Pancreas (tissue), 10 donors: Measurements from ENCODE around the gene KLHL26. TPM values are rescaled to one million over a fixed set of nuclear protein-coding genes. Genes with fewer than 3 reads are reported as not detected.

ENCODE experiments used
- ATAC-seq, 4 donors: fragments of 200-7000 bp; cut with Tn5 transposase; one replicate each; pipeline versions ENCODE4 v1.8.0 to v1.9.1; 2020; ENCODE audit warnings: mild to moderate bottlenecking in 4 of 4, moderate library complexity in 4 of 4
- DNase-seq, 6 donors: peaks; one replicate each; pipeline ENCODE4 v3.0.0-alpha.2; 2020
- FAIRE-seq: peaks from 2 replicates; lab custom pipeline; 2012; peaks lifted over from hg19 to GRCh38; lab: Jason Lieb, UNC
- H3K27ac ChIP-seq, 4 donors: fragments of 200-600 bp; sonication (generic); 1 replicate in 3 of 4; 2 replicates in 1 of 4; pipeline versions ENCODE4 v1.5.0 to v1.8.0; 2020
- H3K27me3 ChIP-seq, 4 donors: fragments of 200-600 bp; one replicate each; pipeline ENCODE4 v1.8.0; 2021
- H3K36me3 ChIP-seq, 3 donors: fragments of 200-600 bp; sonication (generic) in 1 of 3; one replicate each; pipeline versions ENCODE4 v1.5.0 to v1.8.0; 2020 to 2021
- H3K4me1 ChIP-seq, 3 donors: fragments of 200-600 bp; one replicate each; pipeline ENCODE4 v1.8.0; 2021
- H3K4me3 ChIP-seq, 4 donors: fragments of 200-600 bp; sonication (generic) in 2 of 4; one replicate each; pipeline versions ENCODE4 v1.5.0 to v1.8.0; 2020 to 2021
- H3K9me3 ChIP-seq, 4 donors: fragments of 200-600 bp; one replicate each; pipeline ENCODE4 v1.8.0; 2021
- WGBS, 2 donors: extraction: QIAGEN DNeasy Blood & Tissue Kit; methylation state at CpG; one replicate each; pipeline ENCODE4 v1.1.7; 2013; 5-methylcytosine and 5-hydroxymethylcytosine counted together
- intact Hi-C, 3 donors: fragments of 100-400 bp; cut with DNase I; formaldehyde crosslinking; loops; one replicate each; pipeline versions ENCODE4 v1.11.1 to v1.14.2; 2022
- polyA plus RNA-seq, 2 donors: library from polyadenylated mRNA; stranded (reverse); fragments of 200-250 nt; gene quantifications; one replicate each; pipeline ENCODE4 v1.2.3, GENCODE V29; 2013
- total RNA-seq, 6 donors: library from RNA; stranded (reverse); fragmentation: NEBNext Ultra II Directional in 4 of 6; extraction: Animal tissue kit (Norgen Biotek cat#: 25700) in 4 of 6; gene quantifications; one replicate each; pipeline versions ENCODE4 v1.2.1 to v1.2.4, GENCODE V29; 2021 to 2023
- TF ChIP-seq, protein P1 (sequence below), 4 donors: fragments of 200-600 bp; sonication (generic) in 3 of 4; IDR thresholded peaks; one replicate each; pipeline versions ENCODE4 v1.5.0 to v1.8.0; 2021; ENCODE audit warnings: antibody characterized with exemption in 4 of 4
- donor health status: healthy with polysubstance abuse.
- donor health status: DM: no; HTN: no; CAD: no; lungs with moderate emphysema.
- donor health status: DM: no; HTN: no; CAD: no.
- donor health status: control.
- donor health status: control.
- donor health status: Bipolar disorder and iron deficiency.
- donor health status: DM: yes; HTN: yes; CAD: no.
- donor health status: DM: no; HTN: no; CAD: no.
- donor health status: DM: no; HTN: no; CAD: no.
- donor health status: DM: yes; HTN: yes; CAD: no.

Gene KLHL26
- total and polyA plus RNA-seq, 8 donors, result 3.2 to 7.8 (median 5.0) TPM

GRCh38 chr19:18647807-18648206, 11.0 kb downstream of the KLHL26 start:
- H3K27ac ChIP-seq, result no peak overlapping the region
- DNase-seq, result no peak
- intact Hi-C loops, result no loop called here

GRCh38 chr19:18648973-18649315, 12.1 kb downstream of the KLHL26 start:
- TF ChIP-seq, protein P1, sequence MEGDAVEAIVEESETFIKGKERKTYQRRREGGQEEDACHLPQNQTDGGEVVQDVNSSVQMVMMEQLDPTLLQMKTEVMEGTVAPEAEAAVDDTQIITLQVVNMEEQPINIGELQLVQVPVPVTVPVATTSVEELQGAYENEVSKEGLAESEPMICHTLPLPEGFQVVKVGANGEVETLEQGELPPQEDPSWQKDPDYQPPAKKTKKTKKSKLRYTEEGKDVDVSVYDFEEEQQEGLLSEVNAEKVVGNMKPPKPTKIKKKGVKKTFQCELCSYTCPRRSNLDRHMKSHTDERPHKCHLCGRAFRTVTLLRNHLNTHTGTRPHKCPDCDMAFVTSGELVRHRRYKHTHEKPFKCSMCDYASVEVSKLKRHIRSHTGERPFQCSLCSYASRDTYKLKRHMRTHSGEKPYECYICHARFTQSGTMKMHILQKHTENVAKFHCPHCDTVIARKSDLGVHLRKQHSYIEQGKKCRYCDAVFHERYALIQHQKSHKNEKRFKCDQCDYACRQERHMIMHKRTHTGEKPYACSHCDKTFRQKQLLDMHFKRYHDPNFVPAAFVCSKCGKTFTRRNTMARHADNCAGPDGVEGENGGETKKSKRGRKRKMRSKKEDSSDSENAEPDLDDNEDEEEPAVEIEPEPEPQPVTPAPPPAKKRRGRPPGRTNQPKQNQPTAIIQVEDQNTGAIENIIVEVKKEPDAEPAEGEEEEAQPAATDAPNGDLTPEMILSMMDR (IDR thresholded peaks at IDR 0.05), result no peak
- H3K4me1 ChIP-seq, result no peaks in the 10 kb centered on the region
- H3K27me3 ChIP-seq, result no peaks in the 10 kb centered on the region
- H3K9me3 ChIP-seq, result no peaks in the 10 kb centered on the region
- FAIRE-seq (no peak), DNase-seq (peak in 1 of 6 donors; percentile 32), ATAC-seq (no peak)
- no peak overlapping the region for H3K4me3 ChIP-seq
- intact Hi-C loops, result no loop called here
- 86 to 87% methylated on average over 13 of the region's 13 CpGs for WGBS, 2 donors
- H3K36me3 ChIP-seq, result no peaks in the 10 kb centered on the region
- no peak overlapping the region for H3K27ac ChIP-seq

More at GRCh38 chr19:18647807-18648206, 11.0 kb downstream of the KLHL26 start:
- Histone ChIP-seq H3K9me3 (no peaks in the 10 kb centered on the region), H3K4me3 (no peak overlapping the region), H3K27me3 (no peaks in the 10 kb centered on the region), H3K36me3 (no peaks in the 10 kb centered on the region), H3K4me1 (no peaks in the 10 kb centered on the region)
- FAIRE-seq (no peak), ATAC-seq (no peak)
- 95 to 97% methylated on average over 10 of the region's 10 CpGs for WGBS, 2 donors
- TF ChIP-seq, protein P1 (IDR thresholded peaks at IDR 0.05), result no peak

DNA sequence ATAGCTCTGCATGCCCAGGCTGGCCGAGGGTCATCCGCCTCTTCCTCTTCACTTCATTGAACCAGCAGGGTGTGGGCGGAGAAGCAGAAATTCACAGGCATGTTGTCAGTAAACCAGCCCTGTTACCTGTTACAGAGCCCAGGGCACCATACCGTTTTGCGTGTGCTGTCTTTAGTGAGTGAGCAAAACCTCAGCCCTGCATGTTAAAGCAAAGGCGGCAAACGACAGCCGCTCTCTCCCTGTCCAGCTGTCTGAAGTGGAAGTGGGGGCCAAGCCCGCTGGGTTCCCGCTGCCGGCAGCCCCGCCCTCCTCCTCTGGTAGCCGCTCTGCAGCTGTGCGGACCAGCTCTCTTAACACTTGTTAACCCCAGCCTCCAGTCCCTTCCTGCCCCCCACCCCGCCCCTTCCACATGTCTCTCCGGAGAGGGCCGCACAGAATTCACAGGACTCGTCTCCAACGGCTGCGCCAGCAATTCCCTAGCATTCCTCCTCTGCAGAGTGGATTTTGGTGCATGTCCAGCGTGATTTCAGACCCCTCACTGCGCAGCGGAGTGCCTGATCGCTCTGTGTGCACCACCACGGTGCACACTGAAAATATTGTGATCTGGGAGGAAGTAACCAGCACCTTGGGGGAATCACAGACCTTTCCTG, 12.7 kb downstream of the KLHL26 start:
- 77 to 78% methylated on average over 25 of the region's 25 CpGs for WGBS, 2 donors
- H3K4me3 ChIP-seq, result no peak overlapping the region
- TF ChIP-seq, protein P1 (IDR thresholded peaks at IDR 0.05), result no peak
- H3K4me1 ChIP-seq, result no peaks in the 10 kb centered on the region
- H3K27me3 ChIP-seq, result no peaks in the 10 kb centered on the region
- ATAC-seq (peak in 3 of 4 donors; percentile 25 to 43 (median 40)), FAIRE-seq (no peak), DNase-seq (no peak)
- no peaks in the 10 kb centered on the region for H3K36me3 ChIP-seq
- intact Hi-C loops, result no loop called here
- H3K9me3 ChIP-seq, result no peaks in the 10 kb centered on the region
- H3K27ac ChIP-seq, result no peak overlapping the region

- no peaks in the 10 kb centered on the region for H3K27me3 ChIP-seq
- DNase-seq, result no peak
- no peak overlapping the region for H3K4me3 ChIP-seq
- H3K9me3 ChIP-seq, result no peaks in the 10 kb centered on the region
- ATAC-seq, result peak in 3 of 4 donors; percentile 34 to 51 (median 43)
- WGBS, 2 donors, result 72 to 77% methylated on average over 17 of the region's 17 CpGs
- H3K27ac ChIP-seq, result peak overlapping the region in 2 of 4 donors; percentile 8 to 23
- TF ChIP-seq, protein P1 (IDR thresholded peaks at IDR 0.05), result no peak
- intact Hi-C loops, result no loop called here
- H3K36me3 ChIP-seq, result no peaks in the 10 kb centered on the region
- FAIRE-seq, result no peak
- H3K4me1 ChIP-seq, result no peaks in the 10 kb centered on the region
Observed at GRCh38 chr19:18650021-18650390, 13.2 kb downstream of the KLHL26 start.

- Histone ChIP-seq H3K4me1 (no peaks in the 10 kb centered on the region), H3K27me3 (no peaks in the 10 kb centered on the region), H3K36me3 (no peaks in the 10 kb centered on the region), H3K4me3 (no peak overlapping the region), H3K9me3 (no peaks in the 10 kb centered on the region), H3K27ac (peak overlapping the region in 2 of 4 donors; percentile 8 to 23)
- 82 to 83% methylated on average over 34 of the region's 34 CpGs for WGBS, 2 donors
- TF ChIP-seq, protein P1 (IDR thresholded peaks at IDR 0.05), result no peak
- peak; percentile 18 to 44 (median 36) for ATAC-seq
- intact Hi-C loops, result no loop called here
- peak in 2 of 6 donors; percentile 49 to 51 for DNase-seq
- no peak for FAIRE-seq
Observed at GRCh38 chr19:18650468-18651041, 13.7 kb downstream of the KLHL26 start.
